Measurements from ENCODE around the gene PITX2.

DNA sequence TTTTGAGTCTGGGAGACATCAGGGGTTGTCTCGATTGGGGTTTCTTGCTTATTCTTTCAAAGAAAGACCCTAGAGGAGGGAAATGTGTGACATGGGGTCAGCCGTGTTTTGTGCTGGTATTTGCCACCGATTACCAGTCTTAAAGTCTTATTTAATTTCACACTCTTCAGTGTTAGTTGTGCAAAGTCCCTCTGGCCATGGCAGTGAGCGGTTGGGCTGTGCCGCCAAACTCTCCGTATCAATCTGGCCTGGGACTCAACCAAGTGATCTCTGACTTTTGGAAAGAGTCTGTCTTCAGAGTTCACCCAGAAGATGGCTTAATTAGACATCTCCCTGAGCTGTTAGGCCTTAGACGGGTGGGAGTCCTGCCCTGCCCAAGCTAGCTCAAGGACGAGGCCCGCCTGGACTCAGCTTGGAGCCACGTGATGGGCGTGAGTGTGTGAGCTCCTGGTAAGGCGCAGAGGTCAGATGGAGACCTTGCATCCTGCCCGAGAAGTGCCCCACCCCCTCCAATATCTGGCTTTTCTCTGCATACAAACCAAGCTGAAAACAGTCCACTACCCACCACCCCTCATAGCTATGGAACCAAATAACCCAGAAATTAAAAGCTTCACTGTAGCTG, 3.8 kb upstream of the PITX2 start:
- TF ChIP-seq, protein P1, sequence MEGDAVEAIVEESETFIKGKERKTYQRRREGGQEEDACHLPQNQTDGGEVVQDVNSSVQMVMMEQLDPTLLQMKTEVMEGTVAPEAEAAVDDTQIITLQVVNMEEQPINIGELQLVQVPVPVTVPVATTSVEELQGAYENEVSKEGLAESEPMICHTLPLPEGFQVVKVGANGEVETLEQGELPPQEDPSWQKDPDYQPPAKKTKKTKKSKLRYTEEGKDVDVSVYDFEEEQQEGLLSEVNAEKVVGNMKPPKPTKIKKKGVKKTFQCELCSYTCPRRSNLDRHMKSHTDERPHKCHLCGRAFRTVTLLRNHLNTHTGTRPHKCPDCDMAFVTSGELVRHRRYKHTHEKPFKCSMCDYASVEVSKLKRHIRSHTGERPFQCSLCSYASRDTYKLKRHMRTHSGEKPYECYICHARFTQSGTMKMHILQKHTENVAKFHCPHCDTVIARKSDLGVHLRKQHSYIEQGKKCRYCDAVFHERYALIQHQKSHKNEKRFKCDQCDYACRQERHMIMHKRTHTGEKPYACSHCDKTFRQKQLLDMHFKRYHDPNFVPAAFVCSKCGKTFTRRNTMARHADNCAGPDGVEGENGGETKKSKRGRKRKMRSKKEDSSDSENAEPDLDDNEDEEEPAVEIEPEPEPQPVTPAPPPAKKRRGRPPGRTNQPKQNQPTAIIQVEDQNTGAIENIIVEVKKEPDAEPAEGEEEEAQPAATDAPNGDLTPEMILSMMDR (IDR thresholded peaks at IDR 0.05; ENCODE audit: low read length), result no peak
- no peak for TF ChIP-seq EZH2 (IDR thresholded peaks at IDR 0.05; ENCODE audit: borderline replicate concordance, low read length)

Data from OCI-LY1 (cell line).